D341Med (cell line): ENCODE results near the gene COL13A1.
A peak's percentile ranks its signal among the peaks of the same experiment; 100 is the strongest.

Experiments
- DNase-seq: peaks from one replicate; pipeline ENCODE4 v3.0.0; 2012; ENCODE audit warnings: low spot score

Gene COL13A1

DNA sequence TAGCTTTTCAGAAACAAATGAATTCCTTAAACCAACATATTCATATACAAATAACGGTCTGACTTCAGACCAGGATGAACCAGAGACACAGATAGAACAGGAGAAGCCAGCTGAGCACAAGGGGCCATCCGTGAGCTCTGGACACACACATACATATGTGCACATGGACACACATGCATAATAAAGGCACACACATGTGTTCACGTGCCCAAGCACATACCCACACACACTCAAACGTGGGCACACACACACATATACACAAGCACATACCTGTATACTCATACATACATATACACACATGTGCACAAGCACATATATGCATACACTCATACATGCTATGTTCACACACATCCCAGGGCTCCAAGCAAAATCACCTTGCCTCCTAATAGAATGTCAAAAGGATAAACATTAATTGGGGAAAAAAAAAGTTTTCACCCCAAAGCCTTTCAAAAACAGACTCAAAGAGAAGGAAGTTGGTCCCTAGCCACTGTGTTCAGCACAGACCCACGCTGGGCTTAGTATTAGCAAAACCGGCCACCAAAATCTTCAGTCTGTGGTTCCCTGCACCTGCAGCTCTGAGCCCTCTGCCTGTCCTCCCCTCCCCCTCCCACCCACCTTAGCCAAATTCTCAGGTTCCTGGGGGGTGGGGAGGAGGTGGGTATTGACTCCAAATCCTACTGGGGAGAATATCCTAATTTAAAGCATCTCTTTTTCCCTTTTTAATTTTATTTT, 150.5 kb downstream of the COL13A1 start:
- DNase-seq = no peak

DNA sequence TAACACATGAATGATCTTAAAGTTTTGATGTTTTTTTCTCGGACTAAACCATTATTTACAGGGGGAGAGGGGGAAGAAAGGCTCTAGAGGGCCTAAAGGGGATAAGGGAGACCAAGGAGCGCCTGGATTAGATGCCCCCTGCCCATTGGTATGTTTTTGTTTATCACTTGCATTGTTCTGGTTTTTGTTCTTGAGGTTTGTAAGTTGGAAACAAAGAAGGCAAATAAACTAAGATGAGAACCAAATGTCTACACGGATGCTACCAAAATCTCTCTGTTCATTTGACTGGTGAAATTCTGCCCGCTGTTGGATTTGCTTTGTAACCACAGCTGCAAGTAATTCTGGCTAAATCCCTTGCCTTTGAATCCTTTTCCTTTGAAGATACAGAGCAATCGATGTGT, 151.1 kb downstream of the COL13A1 start:
- no peak for DNase-seq

DNA sequence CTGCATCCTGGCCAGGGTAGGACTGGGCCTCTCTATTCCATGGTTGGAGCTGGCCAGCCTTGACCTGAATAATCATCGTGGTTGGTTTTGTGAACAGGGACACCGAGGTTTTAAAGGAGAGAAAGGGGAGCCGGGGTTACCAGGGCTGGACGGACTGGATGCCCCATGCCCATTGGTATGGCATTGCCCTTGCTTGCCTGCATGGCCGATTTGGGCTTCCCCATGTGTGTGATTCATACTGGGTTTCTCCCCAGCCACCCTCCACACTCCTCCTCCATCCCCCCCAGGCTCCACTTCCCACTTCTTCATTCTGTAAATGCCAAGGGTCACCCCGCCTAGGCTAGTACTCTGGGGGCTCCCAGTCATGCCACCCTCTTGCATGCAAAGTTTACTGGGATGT, 152.1 kb downstream of the COL13A1 start:
- no peak for DNase-seq

DNA sequence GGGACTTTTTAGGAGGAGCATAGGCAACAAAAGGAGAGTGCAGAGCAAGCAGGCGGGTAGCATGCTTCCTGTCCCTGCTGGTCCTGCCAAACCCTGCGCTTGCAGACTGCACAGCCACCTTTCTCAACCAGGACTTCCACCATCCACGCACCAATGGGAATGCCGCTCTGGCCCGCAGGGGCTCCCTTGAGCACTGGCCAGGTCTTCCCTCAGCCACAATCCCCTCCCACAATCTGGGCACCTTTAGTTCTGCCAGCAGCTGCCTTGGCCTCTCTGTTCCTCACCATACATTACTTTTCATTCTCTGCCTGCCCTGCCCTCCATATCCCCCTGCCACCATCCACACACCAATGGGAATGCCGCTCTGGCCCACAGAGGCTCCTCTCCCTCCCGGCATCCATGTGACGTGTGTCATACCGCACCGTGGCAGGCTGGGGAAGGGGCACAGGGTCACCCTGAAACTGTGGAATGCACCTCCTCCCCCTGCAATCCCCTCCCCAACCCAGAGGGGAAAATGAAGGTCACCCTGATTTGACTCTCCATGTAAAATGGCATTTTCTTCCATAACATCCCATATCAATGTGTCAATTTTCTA, 153.6 kb downstream of the COL13A1 start:
- DNase-seq = no peak

DNA sequence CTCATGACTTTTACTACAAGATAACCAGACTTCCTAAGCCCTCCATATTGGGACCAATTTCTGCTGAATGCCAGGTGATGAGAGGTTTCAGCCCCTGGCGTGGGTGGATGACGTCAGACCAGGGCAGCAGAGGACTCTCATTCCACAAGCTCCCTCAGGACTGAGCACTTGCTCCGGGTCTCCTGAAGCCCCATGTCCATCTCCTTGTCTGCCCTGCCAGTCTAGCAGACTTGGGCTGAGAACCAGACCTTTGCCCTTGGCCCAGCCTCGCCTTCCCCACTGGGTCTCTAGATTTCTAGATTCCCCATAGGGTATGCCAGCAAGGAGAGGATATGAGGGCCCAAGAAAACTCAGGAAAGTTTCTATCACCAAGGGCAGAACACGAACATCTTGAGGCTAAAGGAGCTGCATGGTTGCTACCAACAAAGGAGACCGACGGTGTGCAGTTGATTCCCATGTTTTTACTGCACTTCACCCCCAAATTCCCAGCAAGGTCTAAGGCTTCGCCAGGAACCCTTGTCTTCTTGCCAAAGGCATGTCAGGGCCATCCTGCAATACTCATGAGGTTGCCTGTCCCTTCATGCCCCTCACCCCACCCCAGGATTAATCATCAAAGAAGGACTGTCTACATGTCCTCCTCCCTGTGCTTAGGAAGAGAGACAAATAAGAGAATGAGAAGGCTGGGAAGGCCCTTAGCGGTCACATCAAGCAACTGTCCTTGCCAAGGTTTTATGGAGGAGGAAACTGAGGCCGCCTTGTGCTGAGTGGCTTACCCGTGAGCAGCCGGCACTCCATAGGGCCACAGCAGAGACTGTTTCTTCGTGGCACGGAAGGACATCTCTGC, 154.4 kb downstream of the COL13A1 start:
- DNase-seq = no peak

DNA sequence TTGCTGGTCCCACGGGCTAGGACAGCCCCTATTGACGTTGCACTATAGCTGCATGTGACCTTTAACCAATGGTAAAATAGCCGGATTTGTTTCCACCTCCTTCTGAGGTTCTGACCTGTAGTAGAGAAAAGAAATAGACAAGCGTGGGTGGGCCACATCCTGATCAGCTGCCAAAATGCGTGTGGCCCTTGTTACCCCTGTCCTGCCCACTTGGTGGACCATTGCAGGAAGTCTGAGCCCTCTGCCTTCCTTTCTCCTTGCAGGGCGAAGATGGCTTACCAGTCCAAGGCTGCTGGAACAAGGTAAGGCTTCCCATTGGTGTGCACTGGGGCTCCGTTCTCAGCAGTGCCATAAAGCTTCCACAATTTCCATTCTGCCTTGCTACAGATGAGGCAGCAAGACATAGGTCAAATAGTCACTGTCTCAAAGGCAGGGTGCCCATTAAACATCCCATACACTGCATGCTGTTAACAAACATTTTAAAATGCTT, 155.1 kb downstream of the COL13A1 start:
- no peak for DNase-seq

GRCh38 chr10:69957241-69957885, 155.7 kb downstream of the COL13A1 start:
- no peak for DNase-seq

DNA sequence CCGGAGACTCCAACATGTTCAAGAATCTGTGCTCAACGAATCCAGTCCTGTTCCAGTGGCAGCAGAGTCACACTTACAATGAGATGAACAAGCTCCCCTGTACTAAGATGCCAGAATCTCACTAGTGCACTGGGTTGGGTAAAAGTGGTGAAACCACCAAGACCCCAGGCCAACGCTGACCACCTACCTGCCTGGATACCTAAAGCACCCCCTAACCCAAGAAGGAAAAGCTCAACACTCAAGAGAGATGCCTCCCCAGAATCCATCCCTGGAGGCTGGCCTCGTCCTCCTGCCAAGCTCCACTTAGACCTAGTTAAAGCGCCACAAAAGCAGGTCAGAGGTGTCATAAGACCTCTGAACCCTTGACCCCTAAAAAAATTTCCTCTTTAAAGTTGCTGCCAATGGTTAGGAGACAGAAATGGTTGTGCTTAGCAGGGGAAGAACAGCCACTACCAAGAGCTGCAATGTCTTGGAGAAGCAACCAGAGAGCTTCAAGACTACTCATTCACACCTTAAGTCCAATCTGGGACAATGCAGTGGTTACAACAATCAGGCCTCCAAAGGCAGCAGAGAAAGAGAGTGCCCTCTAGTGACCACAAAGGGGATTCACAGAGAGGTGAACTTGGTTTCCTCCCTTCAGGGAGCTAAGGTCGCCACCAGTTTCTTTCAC, 156.3 kb downstream of the COL13A1 start:
- peak; percentile 55 for DNase-seq

- no peak for DNase-seq
Observed at GRCh38 chr10:69958556-69958902, 156.8 kb downstream of the COL13A1 start.

DNA sequence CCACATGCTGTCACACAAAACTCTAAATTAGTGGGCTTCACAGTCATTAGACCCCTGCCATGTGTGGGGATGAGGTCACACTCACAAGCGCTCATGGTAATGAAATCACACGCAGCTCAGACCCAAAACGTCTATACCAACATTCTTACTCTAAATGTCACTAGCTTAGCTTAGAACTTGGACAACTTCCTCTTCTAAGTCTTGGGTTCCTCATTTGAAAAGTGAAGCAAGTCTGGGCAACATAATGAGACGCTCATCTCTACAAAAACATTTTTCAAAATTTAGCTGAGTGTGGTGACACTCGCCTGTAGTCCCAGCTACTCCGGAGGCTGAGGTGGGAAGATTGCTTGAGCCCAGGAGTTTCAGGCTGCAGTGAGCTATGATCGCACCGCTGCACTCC, 158.2 kb downstream of the COL13A1 start:
- no peak for DNase-seq

DNA sequence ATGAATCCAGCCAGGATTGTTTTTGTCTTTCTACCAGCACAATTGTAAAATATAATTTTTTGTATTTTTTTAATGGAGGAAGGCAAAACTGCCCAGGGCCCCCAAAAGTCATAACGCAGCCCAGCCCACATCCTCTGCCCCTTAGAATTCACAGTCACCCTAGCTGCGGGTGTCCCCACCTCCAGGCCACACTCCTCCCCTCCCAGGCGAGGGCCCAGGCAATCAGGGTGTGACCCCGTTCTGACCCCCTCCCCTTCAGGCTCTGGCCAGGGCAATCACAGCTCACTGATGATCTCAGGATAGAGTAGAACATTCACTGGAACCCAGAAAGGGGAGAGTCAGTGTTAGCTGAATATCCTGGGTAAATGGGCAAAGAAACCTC, 158.9 kb downstream of the COL13A1 start:
- no peak for DNase-seq

DNA sequence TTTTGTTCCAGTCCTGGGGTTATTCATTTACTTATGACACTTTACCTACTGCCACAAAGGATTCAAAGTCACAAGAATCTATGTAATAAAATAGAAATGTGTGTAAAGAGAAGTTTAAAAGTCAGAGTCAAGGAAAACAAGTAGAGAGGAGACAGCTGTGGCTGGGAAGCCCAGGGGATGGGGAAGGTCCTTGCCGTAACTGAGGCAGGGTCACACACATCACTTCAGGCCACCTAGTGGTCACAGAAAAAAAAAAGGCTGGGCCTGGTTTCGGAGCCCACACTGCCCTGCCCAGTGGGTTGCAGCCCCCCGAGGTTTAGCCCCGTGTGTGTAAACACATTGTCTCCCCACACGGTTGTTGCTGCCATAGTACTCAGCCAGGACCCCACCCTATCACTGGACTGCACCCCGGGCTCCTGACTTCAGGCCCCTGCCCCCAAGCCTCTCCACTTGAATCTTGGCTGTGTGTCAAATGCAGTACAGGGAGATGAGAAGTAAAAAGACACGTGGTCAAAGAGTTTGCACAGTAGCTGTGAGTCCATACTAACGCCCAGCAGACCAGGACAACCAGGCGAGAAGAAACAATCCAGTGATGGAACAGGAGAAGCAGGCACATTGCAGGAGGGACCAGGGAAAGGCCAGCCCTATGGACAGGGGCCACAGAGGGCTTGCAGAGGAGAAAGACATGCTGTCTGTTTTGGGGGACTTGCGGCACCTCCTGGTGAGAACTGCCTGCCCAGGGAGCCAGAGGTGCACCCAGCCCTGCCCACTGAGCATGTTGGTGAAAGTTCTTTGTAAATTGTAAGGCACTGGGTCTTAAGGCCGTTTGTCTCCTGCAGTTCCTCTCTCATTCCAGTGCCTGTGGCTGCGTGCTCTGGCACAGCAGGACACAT, 159.5 kb downstream of the COL13A1 start:
- no peak for DNase-seq

GRCh38 chr10:69961881-69962745, 160.4 kb downstream of the COL13A1 start:
- DNase-seq = no peak

DNA sequence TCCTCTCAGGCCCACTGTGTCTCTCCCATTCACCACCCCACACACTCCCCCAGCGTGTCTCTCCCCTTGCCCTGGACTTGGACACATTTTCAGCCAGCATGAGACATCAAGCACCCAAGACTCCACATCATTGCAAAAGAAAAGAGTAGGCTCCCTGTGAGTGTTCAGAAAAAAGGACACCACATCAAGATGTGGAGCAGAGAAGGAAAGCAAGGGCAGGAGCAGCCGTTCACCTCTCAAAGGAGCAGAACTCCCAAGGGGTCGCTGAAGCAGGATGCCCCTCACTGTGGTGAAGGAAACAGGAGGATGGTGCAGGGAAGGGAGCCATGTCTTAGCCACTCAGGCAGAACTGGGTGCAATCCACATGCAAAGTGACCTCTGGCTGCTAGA, 161.0 kb downstream of the COL13A1 start:
- no peak for DNase-seq

GRCh38 chr10:69963178-69963834, 161.6 kb downstream of the COL13A1 start:
- no peak for DNase-seq

GRCh38 chr10:69963835-69964710, 162.4 kb downstream of the COL13A1 start:
- DNase-seq = no peak

DNA sequence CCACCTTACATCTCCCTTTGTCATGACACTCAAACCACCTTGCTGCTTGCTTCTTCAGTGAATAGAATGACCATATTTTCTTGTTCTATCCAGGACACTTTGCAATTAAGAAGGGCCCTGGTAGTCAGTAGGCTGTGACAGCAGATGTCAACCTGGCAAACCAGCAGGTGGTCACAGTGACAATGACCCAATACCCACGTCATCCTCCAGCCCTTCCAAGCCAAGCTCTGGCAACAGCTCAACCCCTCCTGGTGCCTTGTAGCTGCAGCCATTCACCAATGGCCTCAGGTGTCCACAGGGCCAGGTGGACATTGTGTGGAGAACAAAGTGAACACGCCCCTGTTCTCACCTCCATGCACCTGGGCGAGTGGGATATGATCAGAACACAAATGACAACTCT, 163.4 kb downstream of the COL13A1 start:
- DNase-seq = no peak

GRCh38 chr10:69965919-69966662, 164.4 kb downstream of the COL13A1 start:
- no peak for DNase-seq
